SK-N-SH treated with all-trans-retinoic acid at 6 μM for 48 hours (cell line): ENCODE data around the gene BNC2.

Experiments used
- TSHZ2 ChIP-seq: fragments of 250-450 bp; sonication (Bioruptor Pico); IDR thresholded peaks from 2 replicates; pipeline ENCODE4 v1.5.0; 2020; ENCODE audit warnings: mild to moderate bottlenecking, moderate library complexity
- ZNF565 ChIP-seq: fragments of 450-650 bp; formaldehyde crosslinking; conservative IDR thresholded peaks from 2 replicates; pipeline ENCODE4 v1.5.0; 2020; ENCODE audit warnings: low read depth, mild to moderate bottlenecking, moderate library complexity
- ZNF70 ChIP-seq: fragments of 450-650 bp; formaldehyde crosslinking; IDR thresholded peaks from 2 replicates; pipeline ENCODE4 v1.5.0; 2020; ENCODE audit warnings: mild to moderate bottlenecking, moderate library complexity

DNA sequence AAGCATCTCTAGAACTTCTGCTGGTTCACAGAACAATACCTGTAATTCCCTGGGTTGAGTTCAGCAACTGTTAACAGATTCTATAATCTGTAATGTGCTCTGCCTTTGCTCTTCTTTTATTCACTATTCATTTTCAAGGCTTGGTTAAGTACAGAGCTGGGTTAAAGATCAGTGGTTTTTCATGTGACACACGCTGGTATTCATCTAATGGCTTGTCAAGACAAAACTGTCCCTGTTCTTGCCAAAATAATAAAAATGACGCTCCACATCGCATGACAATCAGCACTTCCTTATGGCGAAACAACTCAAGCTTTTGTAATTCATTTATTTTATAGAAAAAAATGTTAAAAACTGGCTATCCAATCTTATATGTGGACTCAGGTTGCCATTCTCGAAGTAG is 137.9 kb downstream of the BNC2 start:
- TF ChIP-seq ZNF565 (CRISPR knock-in tag), result no peak
- TF ChIP-seq TSHZ2 (CRISPR knock-in tag), result no peak
- no peak for TF ChIP-seq ZNF70
